ENCODE results near the gene AHSG.
A peak's percentile ranks its signal among the peaks of the same experiment; 100 is the strongest.
"Not testable (repeated sequence)": the region's sequence is repeated elsewhere in the genome, so short reads cannot be mapped to it uniquely, and the experiment has no call there.

Gene AHSG, protein sequence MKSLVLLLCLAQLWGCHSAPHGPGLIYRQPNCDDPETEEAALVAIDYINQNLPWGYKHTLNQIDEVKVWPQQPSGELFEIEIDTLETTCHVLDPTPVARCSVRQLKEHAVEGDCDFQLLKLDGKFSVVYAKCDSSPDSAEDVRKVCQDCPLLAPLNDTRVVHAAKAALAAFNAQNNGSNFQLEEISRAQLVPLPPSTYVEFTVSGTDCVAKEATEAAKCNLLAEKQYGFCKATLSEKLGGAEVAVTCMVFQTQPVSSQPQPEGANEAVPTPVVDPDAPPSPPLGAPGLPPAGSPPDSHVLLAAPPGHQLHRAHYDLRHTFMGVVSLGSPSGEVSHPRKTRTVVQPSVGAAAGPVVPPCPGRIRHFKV

DNA sequence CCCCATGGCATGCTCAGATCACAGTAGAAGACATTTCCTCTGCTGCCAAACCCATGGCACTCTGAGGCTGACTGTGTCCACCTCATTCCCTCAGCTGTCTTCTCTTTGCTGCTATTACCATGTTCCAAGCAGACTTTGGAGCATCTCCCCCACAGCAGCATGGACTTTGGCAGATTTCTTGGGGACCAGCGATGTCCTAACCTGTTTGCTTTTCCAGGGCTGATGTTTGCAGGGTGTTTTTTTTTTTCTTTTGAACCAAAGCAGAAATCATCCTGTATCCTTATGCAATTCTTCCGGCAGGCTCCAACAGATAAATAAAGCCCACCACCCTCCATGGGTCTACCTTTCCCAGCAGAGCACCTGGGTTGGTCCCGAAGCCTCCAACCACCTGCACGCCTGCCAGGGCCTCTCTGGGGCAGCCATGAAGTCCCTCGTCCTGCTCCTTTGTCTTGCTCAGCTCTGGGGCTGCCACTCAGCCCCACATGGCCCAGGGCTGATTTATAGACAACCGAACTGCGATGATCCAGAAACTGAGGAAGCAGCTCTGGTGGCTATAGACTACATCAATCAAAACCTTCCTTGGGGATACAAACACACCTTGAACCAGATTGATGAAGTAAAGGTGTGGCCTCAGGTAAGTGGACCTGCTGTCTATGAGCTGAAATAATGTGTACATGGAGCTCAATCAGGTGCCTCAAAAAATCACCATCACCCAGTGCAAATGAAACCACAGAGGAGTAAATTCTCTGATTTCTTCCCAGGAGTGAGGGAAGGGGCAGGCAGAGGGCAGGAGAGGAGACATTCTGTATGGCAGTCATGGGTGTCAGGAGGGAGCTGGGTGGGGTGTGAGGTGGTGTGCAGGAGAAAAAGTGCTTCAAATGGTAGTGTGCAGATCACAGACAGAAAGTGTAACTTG is at the start of gene AHSG:
TSS of gene AHSG (plus strand) at position 340 of the 916 bp plus-strand sequence. CDS start at position 422, 82 bp downstream.
- no peak within 1 kb of the TSS for H3K4me3 Mint-ChIP-seq
- H3K4me1 Mint-ChIP-seq = peaks cover 23% of the 10 kb centered on the region
- peaks cover 49% of the 10 kb centered on the region for H3K27me3 Mint-ChIP-seq
- ATAC-seq (no peak), DNase-seq (no peak)
- no peak within 1 kb of the TSS for H3K27ac Mint-ChIP-seq
- no peaks in the 10 kb centered on the region for H3K9me3 Mint-ChIP-seq

DNA sequence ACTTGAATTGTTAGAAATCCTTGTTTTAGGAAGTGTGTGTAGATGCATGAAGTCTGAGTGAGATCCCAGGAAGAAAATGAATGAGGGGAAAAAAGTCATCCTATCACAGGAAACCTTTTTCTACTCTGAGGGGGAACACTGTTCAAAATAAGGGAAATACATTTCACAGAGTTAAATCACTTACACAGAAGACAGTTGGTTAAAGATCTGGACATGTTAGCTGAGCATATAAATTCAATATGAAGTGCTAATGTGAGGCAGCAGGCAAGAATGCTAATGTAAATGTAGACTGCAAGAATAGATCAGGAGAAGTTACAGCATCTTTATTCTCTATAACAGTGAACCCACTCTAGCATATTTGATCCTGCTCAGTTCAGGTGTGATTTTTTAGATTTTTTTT is 48.3 kb upstream of the AHSG start:
- H3K9me3 Mint-ChIP-seq = no peaks in the 10 kb centered on the region
- DNase-seq (no peak), ATAC-seq (no peak)
- peaks cover 62% of the 10 kb centered on the region for H3K4me1 Mint-ChIP-seq
- no peak overlapping the region for H3K4me3 Mint-ChIP-seq
- no peak overlapping the region for H3K27ac Mint-ChIP-seq
- no peaks in the 10 kb centered on the region for H3K27me3 Mint-ChIP-seq

DNA sequence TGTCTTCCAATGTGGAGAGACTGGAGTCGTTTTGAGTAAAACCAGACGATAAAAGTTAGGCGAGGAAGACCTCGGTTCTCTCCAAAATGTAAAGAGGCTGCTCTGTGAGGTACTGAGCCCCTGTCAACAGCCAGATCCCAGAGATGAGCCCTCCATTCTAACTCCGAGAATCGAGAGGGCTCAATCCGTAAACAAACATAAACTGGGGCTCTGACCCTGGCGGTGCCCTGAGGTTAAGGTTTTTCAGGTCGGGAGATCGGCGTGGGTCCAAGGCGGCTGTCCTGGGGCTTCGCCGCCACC is 46.1 kb upstream of the AHSG start:
- DNase-seq = no peak
- H3K27ac Mint-ChIP-seq = peak overlapping the region; percentile 97 to 98
- no peaks in the 10 kb centered on the region for H3K9me3 Mint-ChIP-seq
- peak; percentile 0 for ATAC-seq
- no peaks in the 10 kb centered on the region for H3K27me3 Mint-ChIP-seq
- H3K4me1 Mint-ChIP-seq = peaks cover 63% of the 10 kb centered on the region
- peak overlapping the region; percentile 91 to 93 for H3K4me3 Mint-ChIP-seq

DNA sequence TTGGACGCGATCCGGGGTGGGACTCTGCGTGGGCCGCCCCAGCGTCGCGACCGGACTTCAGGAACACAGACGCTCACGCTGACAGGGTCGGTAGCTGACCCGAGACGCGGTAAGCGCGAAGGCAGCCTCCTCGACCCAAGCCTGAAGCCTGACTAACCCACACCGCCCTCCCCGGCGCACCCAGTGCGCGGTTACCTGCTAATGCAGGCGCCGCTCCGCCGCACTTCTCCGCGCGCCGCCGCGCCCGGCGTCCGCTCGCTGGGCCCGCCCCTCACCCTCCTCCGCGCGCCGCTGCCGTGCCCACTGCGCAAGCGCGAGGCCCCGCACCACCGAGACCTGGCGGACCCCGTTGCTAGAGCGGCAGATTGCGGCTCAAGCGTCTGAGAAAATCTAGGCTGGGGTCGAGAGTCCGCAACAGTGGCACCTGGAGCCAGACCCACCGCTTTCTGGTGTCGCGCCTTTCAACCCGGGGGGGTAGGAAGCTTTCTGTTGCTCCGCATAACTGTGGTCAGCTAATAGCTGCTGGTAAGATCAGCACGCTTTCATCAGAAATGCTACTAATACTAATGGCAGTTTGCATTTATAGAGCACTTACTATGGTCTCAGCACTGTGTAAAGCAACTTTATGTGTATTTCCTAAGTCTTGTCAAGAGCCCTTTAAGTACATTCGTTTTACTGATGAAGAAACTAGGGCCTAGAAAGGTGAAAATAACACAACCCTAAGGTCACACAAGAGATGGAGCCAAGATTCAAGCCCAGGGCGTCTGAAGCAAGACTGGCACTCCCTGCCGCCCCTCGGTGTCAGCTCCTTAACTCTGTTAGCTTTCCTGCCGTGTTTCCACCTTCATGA is 45.6 kb upstream of the AHSG start, which contains the start of gene TBCCD1:
TSS of gene TBCCD1 (minus strand) at position 268 of the 850 bp plus-strand sequence. CDS start 3,010 bp downstream, outside the sequence.
- H3K4me1 Mint-ChIP-seq = peaks cover 63% of the 10 kb centered on the region
- peak; percentile 96 to 99 for DNase-seq
- ATAC-seq = peak; percentile 69

DNA sequence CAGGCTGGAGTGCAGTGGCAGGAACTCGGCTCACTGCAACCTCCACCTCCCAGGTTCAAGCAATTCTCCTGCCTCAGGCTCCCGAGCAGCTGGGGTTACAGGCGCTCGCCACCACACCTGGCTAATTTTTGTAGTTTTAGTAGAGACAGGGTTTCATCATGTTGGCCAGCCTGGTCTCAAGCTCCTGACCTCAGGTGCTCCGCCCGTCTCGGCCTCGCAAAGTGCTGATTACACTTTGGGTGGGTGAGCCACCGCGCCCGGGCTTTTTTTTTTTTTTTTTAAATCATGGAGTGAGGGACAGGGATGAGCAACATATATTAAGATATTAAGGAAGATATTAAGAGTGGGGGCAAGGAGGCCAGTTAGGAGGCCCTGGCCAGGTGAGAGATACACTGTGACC is 43.5 kb upstream of the AHSG start:
- not testable (repeated sequence) for H3K9me3 Mint-ChIP-seq, ATAC-seq, DNase-seq, H3K27me3 Mint-ChIP-seq
- Mint-ChIP-seq H3K4me1 (peaks cover 49% of the 10 kb centered on the region), H3K27ac (peak overlapping the region in 1 of 2 donors; percentile 21), H3K4me3 (peak overlapping the region; percentile 84 to 91)

More for the DNA sequence above, 45.6 kb upstream of the AHSG start, which contains the start of gene TBCCD1:
- peak within 1 kb of the TSS; percentile 91 to 93 for H3K4me3 Mint-ChIP-seq
- H3K27me3 Mint-ChIP-seq = no peaks in the 10 kb centered on the region
- no peaks in the 10 kb centered on the region for H3K9me3 Mint-ChIP-seq
- peak within 1 kb of the TSS; percentile 97 to 98 for H3K27ac Mint-ChIP-seq

DNA sequence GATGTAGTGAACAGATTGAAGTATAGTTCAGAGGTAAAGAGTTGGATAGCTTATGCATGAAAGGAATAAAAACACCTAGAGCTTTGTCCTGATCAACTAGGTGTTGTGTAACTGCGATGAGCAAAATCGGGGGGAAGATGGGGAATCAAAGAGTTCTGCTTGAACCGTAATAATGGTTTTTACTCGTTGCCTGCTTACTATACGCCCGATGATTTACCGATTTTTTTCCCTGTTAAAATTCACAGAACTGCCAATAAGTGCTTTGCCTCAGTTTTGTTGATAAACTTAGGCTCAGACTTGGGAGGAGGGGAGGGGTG is 43.1 kb upstream of the AHSG start:
- Mint-ChIP-seq H3K27me3 (no peaks in the 10 kb centered on the region), H3K27ac (peak overlapping the region; percentile 99)

DNA sequence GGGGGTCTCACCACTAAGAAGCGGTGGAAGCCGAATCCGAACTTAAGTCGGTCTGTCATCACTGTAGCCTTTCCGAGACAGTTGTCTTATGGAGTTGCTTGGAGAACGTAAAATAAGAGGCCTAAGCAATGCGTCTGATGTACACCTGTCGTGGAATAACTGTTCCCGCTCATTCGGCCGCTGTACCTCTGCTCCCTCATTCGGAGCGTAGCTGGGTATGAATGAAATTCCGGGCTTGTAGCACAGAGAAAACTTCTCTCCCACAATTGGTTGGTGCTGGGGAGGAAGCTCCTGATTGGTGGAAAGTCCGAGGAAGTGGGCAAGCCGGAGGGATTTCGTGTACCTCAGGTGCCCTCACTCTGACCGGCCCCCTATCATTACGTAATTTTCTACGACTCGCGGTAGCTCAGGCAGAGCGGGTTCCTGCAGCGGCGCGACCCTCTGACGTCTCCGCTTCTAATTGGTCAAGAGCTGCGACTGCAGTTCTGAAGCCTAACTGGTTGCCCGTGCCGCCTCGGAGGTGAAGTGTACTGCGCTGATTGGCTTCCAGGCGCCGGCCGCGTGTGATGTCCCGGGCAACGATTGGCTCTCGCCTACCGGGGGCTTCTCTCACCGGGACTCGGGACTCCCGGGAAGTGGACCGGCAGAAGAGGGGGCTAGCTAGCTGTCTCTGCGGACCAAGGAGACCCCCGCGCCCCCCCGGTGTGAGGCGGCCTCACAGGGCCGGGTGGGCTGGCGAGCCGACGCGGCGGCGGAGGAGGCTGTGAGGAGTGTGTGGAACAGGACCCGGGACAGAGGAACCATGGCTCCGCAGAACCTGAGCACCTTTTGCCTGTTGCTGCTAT is 42.5 kb upstream of the AHSG start, which contains the start of gene DNAJB11:
TSS of gene DNAJB11 (plus strand) at position 625 of the 845 bp plus-strand sequence. CDS start at position 803, 178 bp downstream.
- DNase-seq = peak; percentile 95 to 98
- Mint-ChIP-seq H3K9me3 (no peaks in the 10 kb centered on the region), H3K27ac (peak within 1 kb of the TSS; percentile 99), H3K4me3 (peak within 1 kb of the TSS; percentile 84 to 91), H3K27me3 (no peaks in the 10 kb centered on the region), H3K4me1 (peaks cover 50% of the 10 kb centered on the region)
- ATAC-seq = peak; percentile 92

More for the DNA sequence above, 43.1 kb upstream of the AHSG start:
- ATAC-seq = no peak
- H3K4me1 Mint-ChIP-seq = peaks cover 49% of the 10 kb centered on the region
- DNase-seq = no peak
- H3K4me3 Mint-ChIP-seq = peak overlapping the region; percentile 84 to 91
- H3K9me3 Mint-ChIP-seq = no peaks in the 10 kb centered on the region

DNA sequence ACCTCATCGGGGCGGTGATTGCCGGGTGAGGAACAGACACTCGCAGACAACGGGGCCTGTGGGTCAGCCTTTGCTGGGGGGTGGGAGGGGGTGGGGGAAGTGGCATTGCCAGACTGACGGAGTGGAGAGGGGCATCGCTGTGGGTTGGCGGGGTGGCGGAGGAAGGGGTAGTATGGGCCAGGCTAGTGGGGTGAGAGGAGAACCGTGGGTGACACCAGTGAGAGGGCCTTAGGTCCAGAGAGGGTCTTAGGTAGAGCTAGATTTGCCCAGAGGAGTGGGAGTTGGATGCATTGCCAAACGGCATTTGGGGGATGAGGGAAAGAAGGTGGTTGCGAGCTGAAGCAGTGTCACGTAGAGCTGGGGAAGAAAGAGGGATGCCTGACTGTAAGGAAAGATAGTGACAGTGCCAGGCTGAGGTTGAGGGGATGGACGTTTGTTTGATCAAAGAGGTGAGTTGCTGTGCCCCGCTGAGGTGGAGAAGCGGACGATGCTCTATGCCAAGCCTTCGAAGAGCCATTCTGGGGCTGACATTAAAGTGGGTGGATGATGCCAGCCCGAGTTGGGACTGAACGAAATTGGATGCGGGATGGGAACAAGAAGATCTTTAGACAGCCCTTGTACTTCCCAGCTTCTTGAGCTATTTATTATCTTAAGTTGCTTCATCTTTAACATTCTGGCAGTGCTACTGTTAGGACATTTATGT is 41.8 kb upstream of the AHSG start:
- no peaks in the 10 kb centered on the region for H3K27me3 Mint-ChIP-seq
- ATAC-seq (no peak), DNase-seq (no peak)
- H3K4me1 Mint-ChIP-seq = peaks cover 49% of the 10 kb centered on the region
- peak overlapping the region; percentile 84 to 91 for H3K4me3 Mint-ChIP-seq
- no peaks in the 10 kb centered on the region for H3K9me3 Mint-ChIP-seq
- H3K27ac Mint-ChIP-seq = peak overlapping the region; percentile 94 to 99

DNA sequence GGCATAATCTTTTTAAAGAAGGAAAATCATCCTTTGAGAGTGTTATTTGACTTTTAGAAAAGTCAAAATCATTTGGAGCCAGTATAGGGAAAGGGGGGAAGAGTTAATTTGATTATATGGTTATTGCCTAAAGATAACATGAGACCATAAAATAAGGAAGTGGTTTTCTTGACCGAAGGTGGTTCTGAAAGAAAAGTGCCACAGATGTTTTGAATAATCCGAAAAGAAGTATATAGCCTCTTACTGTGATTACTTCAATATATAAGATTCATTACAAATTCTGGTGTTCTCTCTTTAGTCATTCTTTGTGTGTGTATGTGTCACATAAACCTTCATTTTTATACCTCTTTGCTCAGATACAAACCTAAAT is 41.2 kb upstream of the AHSG start:
- no peak for DNase-seq
- Mint-ChIP-seq H3K9me3 (no peaks in the 10 kb centered on the region), H3K4me1 (peaks cover 44% of the 10 kb centered on the region), H3K27me3 (no peaks in the 10 kb centered on the region), H3K4me3 (peak overlapping the region; percentile 84 to 91), H3K27ac (peak overlapping the region in 1 of 2 donors; percentile 94)
- ATAC-seq = no peak

DNA sequence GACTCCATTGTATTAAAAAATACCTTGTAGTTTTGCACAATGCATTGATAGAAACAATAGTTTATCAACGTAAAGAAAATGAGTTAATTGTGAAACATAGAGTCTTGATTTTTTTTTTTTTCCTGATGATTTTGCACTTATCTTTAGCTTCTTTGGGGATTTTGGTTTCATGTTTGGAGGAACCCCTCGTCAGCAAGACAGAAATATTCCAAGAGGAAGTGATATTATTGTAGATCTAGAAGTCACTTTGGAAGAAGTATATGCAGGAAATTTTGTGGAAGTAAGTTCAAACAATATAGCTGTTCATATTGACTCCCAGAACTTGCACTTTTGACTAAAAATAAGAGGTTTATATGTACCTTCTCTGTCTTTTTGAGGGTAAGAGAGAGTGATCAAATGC is 35.3 kb upstream of the AHSG start:
- ATAC-seq = no peak
- DNase-seq = no peak
- no peaks in the 10 kb centered on the region for H3K9me3 Mint-ChIP-seq
- H3K4me1 Mint-ChIP-seq = peaks cover 15% of the 10 kb centered on the region
- H3K27me3 Mint-ChIP-seq = no peaks in the 10 kb centered on the region
- H3K4me3 Mint-ChIP-seq = no peak overlapping the region
- H3K27ac Mint-ChIP-seq = no peak overlapping the region

DNA sequence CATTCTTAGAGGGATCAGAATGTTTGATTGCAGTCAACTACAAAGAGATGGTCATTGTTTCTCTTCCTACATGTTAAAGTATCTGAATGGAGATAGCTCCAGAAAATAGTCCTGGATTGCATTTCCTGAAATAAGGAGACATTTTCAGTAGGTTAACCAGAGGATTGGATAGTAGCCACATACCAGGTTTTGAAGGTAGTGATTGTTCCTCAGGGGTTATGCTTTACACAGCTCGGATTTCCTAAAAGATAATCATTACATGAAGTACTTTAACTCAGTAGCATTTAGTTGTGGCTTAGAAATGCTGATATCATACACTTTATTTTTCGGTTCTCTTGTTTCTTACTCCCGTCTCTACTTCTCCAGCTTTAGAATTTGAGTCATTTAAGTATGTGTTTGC is 32.1 kb upstream of the AHSG start:
- DNase-seq = no peak
- Mint-ChIP-seq H3K27me3 (no peaks in the 10 kb centered on the region), H3K4me1 (no peaks in the 10 kb centered on the region), H3K4me3 (no peak overlapping the region), H3K9me3 (no peaks in the 10 kb centered on the region), H3K27ac (no peak overlapping the region)
- ATAC-seq = no peak

DNA sequence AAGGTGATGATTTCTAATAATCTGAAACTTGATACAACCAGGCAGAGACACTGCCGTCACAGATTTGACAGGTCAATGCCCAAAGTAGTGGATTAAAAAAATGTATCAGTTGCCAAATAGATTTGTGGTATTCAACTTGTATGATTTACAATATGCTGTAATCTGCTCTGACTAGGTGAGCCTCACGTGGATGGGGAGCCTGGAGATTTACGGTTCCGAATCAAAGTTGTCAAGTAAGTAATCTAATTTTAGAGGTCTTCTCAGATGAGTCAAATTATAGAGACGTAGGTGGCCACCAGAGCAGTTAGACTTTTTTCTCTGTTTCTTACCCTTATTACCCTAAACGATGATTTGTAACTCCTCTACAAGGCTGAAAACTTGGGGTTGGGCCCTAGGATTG is 30.3 kb upstream of the AHSG start:
- Mint-ChIP-seq H3K9me3 (no peaks in the 10 kb centered on the region), H3K27me3 (no peaks in the 10 kb centered on the region), H3K4me3 (no peak overlapping the region), H3K27ac (no peak overlapping the region), H3K4me1 (no peaks in the 10 kb centered on the region)
- DNase-seq (no peak), ATAC-seq (no peak)

DNA sequence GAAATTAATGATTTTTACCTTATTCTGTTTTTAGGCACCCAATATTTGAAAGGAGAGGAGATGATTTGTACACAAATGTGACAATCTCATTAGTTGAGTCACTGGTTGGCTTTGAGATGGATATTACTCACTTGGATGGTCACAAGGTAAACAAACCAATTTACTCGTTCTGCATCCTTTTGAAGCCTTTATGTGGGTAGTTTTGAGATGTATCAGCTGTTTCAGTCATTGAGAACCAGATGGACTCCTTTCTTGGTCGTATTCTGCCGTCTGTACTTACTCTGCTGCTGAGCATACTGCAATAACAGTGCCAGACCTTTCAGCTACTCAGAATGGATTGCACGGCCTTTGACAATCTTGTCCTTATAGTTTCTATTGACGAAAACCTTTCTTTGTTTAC is 29.0 kb upstream of the AHSG start:
- no peak for DNase-seq
- H3K9me3 Mint-ChIP-seq = no peaks in the 10 kb centered on the region
- H3K27me3 Mint-ChIP-seq = no peaks in the 10 kb centered on the region
- H3K4me1 Mint-ChIP-seq = peaks cover 6% of the 10 kb centered on the region
- H3K4me3 Mint-ChIP-seq = no peak overlapping the region
- no peak overlapping the region for H3K27ac Mint-ChIP-seq
- ATAC-seq = peak; percentile 40

DNA sequence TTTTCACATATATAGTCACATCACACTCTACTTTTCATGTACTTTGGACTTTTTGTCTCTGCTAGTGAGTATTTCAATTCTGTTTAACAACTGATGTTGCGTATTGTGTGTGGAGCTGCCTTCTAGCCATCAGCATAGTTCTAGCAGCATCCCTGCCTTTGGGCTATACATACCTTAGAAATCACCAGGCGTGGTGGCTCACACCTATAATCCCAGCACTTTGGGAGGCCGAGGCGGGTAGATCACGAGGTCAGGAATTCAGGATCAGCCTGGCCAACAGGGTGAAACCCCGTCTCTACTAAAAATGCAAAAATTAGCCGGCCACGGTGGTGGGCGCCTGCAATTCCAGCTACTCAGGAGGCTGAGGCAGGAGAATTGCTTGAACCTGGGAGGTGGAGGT is 26.6 kb upstream of the AHSG start:
- H3K27me3 Mint-ChIP-seq, H3K4me3 Mint-ChIP-seq, H3K9me3 Mint-ChIP-seq, DNase-seq, H3K27ac Mint-ChIP-seq, ATAC-seq: not testable (repeated sequence)
- H3K4me1 Mint-ChIP-seq = peaks cover 20% of the 10 kb centered on the region
